Naive thymus-derived CD4-positive, alpha-beta T cell (primary cell): ENCODE data around the gene SAP30BP. TPM values are rescaled to one million over a fixed set of nuclear protein-coding genes. Genes with fewer than 3 reads are reported as not detected.

ENCODE experiments used
- ATAC-seq: fragments of 150-1000 bp; cut with Tn5 transposase; 2 replicates; pipeline ENCODE4 v1.10.0; 2021; ENCODE audit warnings: mild to moderate bottlenecking, moderate library complexity
- CTCF ChIA-PET: fragments of 350-600 bp; sonication (Branson Sonifier 250); formaldehyde crosslinking; loops from one replicate; lab custom pipeline; 2021; ENCODE audit warnings: antibody characterized with exemption; lab: Charles Lee
- POLR2A ChIA-PET: fragments of 350-600 bp; sonication (Branson Sonifier 250); formaldehyde crosslinking; loops from one replicate; lab custom pipeline; 2021; ENCODE audit warnings: antibody characterized with exemption, inconsistent platforms; lab: Charles Lee
- DNase-seq, 9 donors: peaks; one replicate each; pipeline versions ENCODE4 v3.0.0 to v3.0.0-alpha.2; 2020 to 2022; ENCODE audit warnings: mixed read lengths in 1 of 9
- H3K27ac ChIP-seq: one replicate; pipeline ENCODE4 v1.7.0; 2013; ENCODE audit warnings: mild to moderate bottlenecking, low read depth, low read length, moderate library complexity
- H3K27me3 ChIP-seq, 2 donors: one replicate each; pipeline ENCODE4 v1.7.0; 2013; ENCODE audit warnings: low read length in 2 of 2, mild to moderate bottlenecking in 2 of 2, moderate library complexity in 2 of 2; ENCODE audit not compliant: control insufficient read depth in 2 of 2, insufficient read depth in 2 of 2
- H3K36me3 ChIP-seq, 3 experiments: 1 replicate in 2 of 3; 2 replicates in 1 of 3; pipeline ENCODE4 v1.7.0; 2013; ENCODE audit warnings: low read length in 3 of 3, mild to moderate bottlenecking in 3 of 3, moderate library complexity in 1 of 3; ENCODE audit not compliant: insufficient read depth in 3 of 3, control insufficient read depth in 2 of 3
- H3K4me1 ChIP-seq, 2 donors: one replicate each; pipeline ENCODE4 v1.7.0; 2013; ENCODE audit warnings: low read length in 2 of 2, mild to moderate bottlenecking in 2 of 2, moderate library complexity in 1 of 2; ENCODE audit not compliant: control insufficient read depth in 2 of 2, insufficient read depth in 2 of 2
- H3K4me3 ChIP-seq: 2 replicates; pipeline ENCODE4 v1.7.0; 2013; ENCODE audit warnings: mild to moderate bottlenecking, low read length
- H3K9me3 ChIP-seq, 3 experiments: 1 replicate in 2 of 3; 2 replicates in 1 of 3; pipeline ENCODE4 v1.7.0; 2013; ENCODE audit warnings: low read length in 3 of 3; ENCODE audit not compliant: control insufficient read depth in 2 of 3
- H3K27ac Mint-ChIP-seq, 9 donors: one replicate each; pipeline ENCODE4 v1.8.0; 2020 to 2022; ENCODE audit warnings: mixed read lengths in 9 of 9, mild to moderate bottlenecking in 8 of 9, moderate library complexity in 5 of 9, inconsistent platforms in 2 of 9
- H3K27me3 Mint-ChIP-seq, 5 donors: one replicate each; pipeline ENCODE4 v1.8.0; 2021 to 2022; ENCODE audit warnings: mixed read lengths in 5 of 5, mild to moderate bottlenecking in 1 of 5
- H3K36me3 Mint-ChIP-seq, 5 donors: one replicate each; pipeline ENCODE4 v1.8.0; 2020 to 2022; ENCODE audit warnings: mixed read lengths in 5 of 5, mild to moderate bottlenecking in 3 of 5, inconsistent platforms in 1 of 5
- H3K4me1 Mint-ChIP-seq, 7 donors: one replicate each; pipeline ENCODE4 v1.8.0; 2020 to 2022; ENCODE audit warnings: mixed read lengths in 7 of 7, mild to moderate bottlenecking in 3 of 7, inconsistent platforms in 1 of 7
- H3K4me3 Mint-ChIP-seq, 10 donors: one replicate each; pipeline ENCODE4 v1.8.0; 2020 to 2022; ENCODE audit warnings: mild to moderate bottlenecking in 10 of 10, mixed read lengths in 10 of 10, moderate library complexity in 6 of 10, inconsistent platforms in 2 of 10
- H3K9me3 Mint-ChIP-seq, 11 donors: one replicate each; pipeline ENCODE4 v1.8.0; 2020 to 2022; ENCODE audit warnings: mixed read lengths in 11 of 11, mild to moderate bottlenecking in 4 of 11, inconsistent platforms in 1 of 11, moderate library complexity in 1 of 11
- intact Hi-C, 2 donors: fragments of 100-400 bp; cut with micrococcal nuclease; formaldehyde crosslinking; loops; one replicate each; pipeline ENCODE4 v1.15.1; 2023
- polyA plus RNA-seq, 2 donors: library from polyadenylated mRNA; unstranded; fragments of 300-500 nt; fragmentation: Illumina TruSeq; gene quantifications; one replicate each; pipeline ENCODE4 v1.2.3, GENCODE V29; 2021
- total RNA-seq, 6 experiments: library from RNA in 5 of 6; stranded (reverse) in 5 of 6; gene quantifications; 1 replicate in 5 of 6; 2 replicates in 1 of 6; pipeline ENCODE4 v1.2.3 and lab custom pipeline; 2021 to 2026

The SAP30BP gene
- total and polyA plus RNA-seq, 7 experiments from 2014 or later = 69.5 to 198 (median 114) TPM

- POLR2A ChIA-PET = no interaction called here
Observed at GRCh38 chr17:75703591-75703990, 36.5 kb downstream of the SAP30BP start.

GRCh38 chr17:75704963-75705875, 38.1 kb downstream of the SAP30BP start:
- peaks cover 31 to 84% (median 44%) of the 10 kb centered on the region in 3 experiments for H3K36me3 ChIP-seq
- H3K27me3 Mint-ChIP-seq = peaks cover 0 to 2% (median 0%) of the 10 kb centered on the region in 5 donors
- H3K4me3 ChIP-seq = no peak overlapping the region
- H3K9me3 ChIP-seq = no peaks in the 10 kb centered on the region
- no peaks in the 10 kb centered on the region for H3K27me3 ChIP-seq
- no peak for ATAC-seq
- H3K27ac Mint-ChIP-seq = no peak overlapping the region
- POLR2A ChIA-PET = interaction anchor here (0.6 kb wide), 1 partner anchor 128 kb away, joined by 3 read pairs; no protein-coding TSS in a partner anchor
- no peak for DNase-seq
- CTCF ChIA-PET = interaction anchor here (1.0 kb wide), 1 partner anchor 72 kb away, joined by 4 read pairs; the partner anchor contains the start of gene SMIM5
- intact Hi-C loops = no loop called here
- no peak overlapping the region for H3K27ac ChIP-seq
- H3K36me3 Mint-ChIP-seq = peaks cover 15 to 48% (median 19%) of the 10 kb centered on the region in 5 donors
- H3K4me1 Mint-ChIP-seq = peaks cover 0 to 8% (median 0%) of the 10 kb centered on the region in 7 donors
- H3K4me1 ChIP-seq = no peaks in the 10 kb centered on the region
- no peak overlapping the region for H3K4me3 Mint-ChIP-seq
- no peaks in the 10 kb centered on the region for H3K9me3 Mint-ChIP-seq

More at GRCh38 chr17:75703591-75703990, 36.5 kb downstream of the SAP30BP start:
- Histone ChIP-seq H3K27ac (no peak overlapping the region), H3K4me1 (no peaks in the 10 kb centered on the region), H3K4me3 (no peak overlapping the region), H3K36me3 (peaks cover 39 to 100% (median 45%) of the 10 kb centered on the region in 3 experiments), H3K27me3 (no peaks in the 10 kb centered on the region), H3K9me3 (no peaks in the 10 kb centered on the region)
- intact Hi-C loops = no loop called here
- Mint-ChIP-seq H3K27ac (no peak overlapping the region), H3K4me3 (no peak overlapping the region), H3K9me3 (no peaks in the 10 kb centered on the region), H3K27me3 (no peaks in the 10 kb centered on the region), H3K36me3 (peaks cover 16 to 56% (median 18%) of the 10 kb centered on the region in 5 donors), H3K4me1 (peaks cover 0 to 8% (median 0%) of the 10 kb centered on the region in 7 donors)
- ATAC-seq (no peak), DNase-seq (no peak)
- CTCF ChIA-PET = no interaction called here

GRCh38 chr17:75706042-75706728, 39.0 kb downstream of the SAP30BP start:
- H3K9me3 ChIP-seq = no peaks in the 10 kb centered on the region
- Mint-ChIP-seq H3K4me1 (peaks cover 0 to 8% (median 0%) of the 10 kb centered on the region in 7 donors), H3K36me3 (peaks cover 9 to 40% (median 19%) of the 10 kb centered on the region in 5 donors), H3K27ac (no peak overlapping the region), H3K9me3 (no peaks in the 10 kb centered on the region), H3K4me3 (no peak overlapping the region), H3K27me3 (peaks cover 0 to 5% (median 0%) of the 10 kb centered on the region in 5 donors)
- POLR2A ChIA-PET = interaction anchor here (0.6 kb wide), 1 partner anchor 127 kb away, joined by 3 read pairs; no protein-coding TSS in a partner anchor
- no peaks in the 10 kb centered on the region for H3K4me1 ChIP-seq
- H3K36me3 ChIP-seq = peaks cover 23 to 74% (median 35%) of the 10 kb centered on the region in 3 experiments
- H3K27ac ChIP-seq = no peak overlapping the region
- no peaks in the 10 kb centered on the region for H3K27me3 ChIP-seq
- ATAC-seq (no peak), DNase-seq (no peak)
- H3K4me3 ChIP-seq = no peak overlapping the region
- intact Hi-C loops = no loop called here
- CTCF ChIA-PET = interaction anchor here (1.0 kb wide), 1 partner anchor 73 kb away, joined by 4 read pairs; the partner anchor contains the start of gene SMIM5

GRCh38 chr17:75707079-75707571, 40.0 kb downstream of the SAP30BP start:
- POLR2A ChIA-PET = no interaction called here
- DNase-seq (no peak), ATAC-seq (no peak)
- H3K9me3 Mint-ChIP-seq = no peaks in the 10 kb centered on the region
- H3K36me3 Mint-ChIP-seq = peaks cover 4 to 33% (median 13%) of the 10 kb centered on the region in 5 donors
- H3K4me1 Mint-ChIP-seq = peaks cover 0 to 8% (median 0%) of the 10 kb centered on the region in 7 donors
- Histone ChIP-seq H3K9me3 (no peaks in the 10 kb centered on the region), H3K4me1 (no peaks in the 10 kb centered on the region), H3K4me3 (no peak overlapping the region), H3K27me3 (no peaks in the 10 kb centered on the region), H3K27ac (no peak overlapping the region), H3K36me3 (peaks cover 23 to 65% (median 29%) of the 10 kb centered on the region in 3 experiments)
- CTCF ChIA-PET = interaction anchor here (0.7 kb wide), 1 partner anchor 1738 kb away, joined by 4 read pairs; no protein-coding TSS in a partner anchor
- H3K4me3 Mint-ChIP-seq = no peak overlapping the region
- intact Hi-C loops = no loop called here
- H3K27me3 Mint-ChIP-seq = peaks cover 0 to 8% (median 0%) of the 10 kb centered on the region in 5 donors
- peak overlapping the region in 2 of 9 donors; percentile 20 to 76 for H3K27ac Mint-ChIP-seq

- ATAC-seq = no peak
- intact Hi-C loops = no loop called here
- peaks cover 0 to under 1% (median 0%) of the 10 kb centered on the region in 7 donors for H3K4me1 Mint-ChIP-seq
- POLR2A ChIA-PET = no interaction called here
- no peaks in the 10 kb centered on the region for H3K9me3 Mint-ChIP-seq
- CTCF ChIA-PET = interaction anchor here (0.6 kb wide), 1 partner anchor 36 kb away, joined by 3 read pairs; no protein-coding TSS in a partner anchor
- peaks cover 0 to 18% (median 5%) of the 10 kb centered on the region in 5 donors for H3K27me3 Mint-ChIP-seq
- H3K36me3 Mint-ChIP-seq = peaks cover 0 to 9% (median 3%) of the 10 kb centered on the region in 5 donors
- Histone ChIP-seq H3K4me1 (no peaks in the 10 kb centered on the region), H3K9me3 (no peaks in the 10 kb centered on the region), H3K4me3 (no peak overlapping the region), H3K36me3 (peaks cover 0 to 11% (median 0%) of the 10 kb centered on the region in 3 experiments), H3K27me3 (no peaks in the 10 kb centered on the region), H3K27ac (no peak overlapping the region)
- H3K27ac Mint-ChIP-seq = no peak overlapping the region
- no peak overlapping the region for H3K4me3 Mint-ChIP-seq
- DNase-seq = no peak
Observed at GRCh38 chr17:75712446-75712845, 45.3 kb downstream of the SAP30BP start.

- Mint-ChIP-seq H3K4me1 (peaks cover 4 to 7% (median 6%) of the 10 kb centered on the region in 7 donors), H3K9me3 (no peaks in the 10 kb centered on the region), H3K4me3 (peak overlapping the region in 8 of 10 donors; percentile 27 to 90 (median 82)), H3K27me3 (peaks cover 0 to 30% (median 4%) of the 10 kb centered on the region in 5 donors), H3K27ac (no peak overlapping the region), H3K36me3 (no peaks in the 10 kb centered on the region)
- Histone ChIP-seq H3K27ac (no peak overlapping the region), H3K36me3 (no peaks in the 10 kb centered on the region), H3K27me3 (no peaks in the 10 kb centered on the region), H3K4me1 (peaks cover 0 to 5% of the 10 kb centered on the region in 2 donors), H3K9me3 (no peaks in the 10 kb centered on the region), H3K4me3 (no peak overlapping the region)
- no peak for DNase-seq
- intact Hi-C loops = loop anchor here in 1 of 2 donors (1.0 kb wide), 1 partner anchor 30 kb away; no protein-coding TSS in a partner anchor
- POLR2A ChIA-PET = interaction anchor here (0.5 kb wide), 1 partner anchor 65 kb away, joined by 5 read pairs; no protein-coding TSS in a partner anchor
- ATAC-seq = no peak
- CTCF ChIA-PET = interaction anchor here (2.8 kb wide), 1 partner anchor 45 kb away, joined by 11 read pairs; no protein-coding TSS in a partner anchor
Observed at GRCh38 chr17:75719732-75720131, 52.6 kb downstream of the SAP30BP start.
